GM23338 (cell line): Measurements from ENCODE around the gene C2orf78.

Source experiments
- CTCF ChIP-seq, 2 experiments: fragments of 200-600 bp in 1 of 2; sonication (generic) in 1 of 2; conservative IDR thresholded peaks; 2 replicates each; pipeline versions ENCODE4 v1.5.1 to v1.6.1; 2016 to 2017; ENCODE audit warnings: antibody characterized with exemption in 2 of 2, low read depth in 2 of 2, mild to moderate bottlenecking in 2 of 2, moderate library complexity in 1 of 2
- EZH2 ChIP-seq: fragments of 200-600 bp; sonication (generic); IDR thresholded peaks from one replicate; pipeline ENCODE4 v1.8.0; 2017; ENCODE audit warnings: antibody characterized with exemption, mild to moderate bottlenecking, low read depth; ENCODE audit not compliant: unreplicated experiment

- no peak for TF ChIP-seq CTCF (conservative IDR thresholded peaks at IDR 0.05; ENCODE audit: low read depth in 2 of 2)
- TF ChIP-seq EZH2, result no peak
These were observed 13.3 kb upstream of the C2orf78 start for GRCh38 chr2:73770725-73771124.
